ENCODE results near the gene CFD.

The CFD gene

DNA sequence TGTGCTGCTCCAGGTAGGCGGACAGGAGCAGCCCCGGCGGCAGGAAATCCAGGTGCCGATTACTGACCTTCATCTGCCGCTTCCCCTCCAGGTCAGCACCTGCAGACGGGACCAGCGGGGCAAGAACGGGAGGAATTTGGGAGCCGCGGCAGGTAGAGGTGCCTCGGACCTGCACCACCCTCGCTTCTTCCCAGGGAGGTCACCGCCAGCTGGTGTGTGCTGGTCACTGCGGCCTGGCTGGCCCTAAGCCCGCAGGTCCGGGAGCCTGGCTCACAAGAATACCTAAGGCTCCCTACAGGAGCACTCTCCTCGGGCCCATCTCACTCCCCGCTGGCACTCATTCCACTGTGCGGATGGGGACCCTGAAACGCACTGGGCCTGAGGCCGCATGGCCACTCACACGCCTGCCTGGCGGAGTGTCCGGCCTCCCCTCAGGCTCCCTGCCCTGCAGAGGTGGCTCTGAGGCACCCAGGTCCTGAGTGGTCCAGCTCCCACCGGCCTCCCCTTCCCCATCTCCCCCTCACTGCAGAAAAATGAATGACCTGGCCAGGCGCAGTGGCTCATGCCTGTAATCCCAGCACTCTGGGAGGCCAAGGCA, 38.1 kb downstream of the CFD start (continued):
- TF ChIP-seq TSHZ1 (tag by site-specific recombination; IDR thresholded peaks at IDR 0.05; ENCODE audit: borderline replicate concordance): no peak
- TF ChIP-seq ZNF132 (tag by site-specific recombination; IDR thresholded peaks at IDR 0.05; ENCODE audit: borderline replicate concordance): no peak

DNA sequence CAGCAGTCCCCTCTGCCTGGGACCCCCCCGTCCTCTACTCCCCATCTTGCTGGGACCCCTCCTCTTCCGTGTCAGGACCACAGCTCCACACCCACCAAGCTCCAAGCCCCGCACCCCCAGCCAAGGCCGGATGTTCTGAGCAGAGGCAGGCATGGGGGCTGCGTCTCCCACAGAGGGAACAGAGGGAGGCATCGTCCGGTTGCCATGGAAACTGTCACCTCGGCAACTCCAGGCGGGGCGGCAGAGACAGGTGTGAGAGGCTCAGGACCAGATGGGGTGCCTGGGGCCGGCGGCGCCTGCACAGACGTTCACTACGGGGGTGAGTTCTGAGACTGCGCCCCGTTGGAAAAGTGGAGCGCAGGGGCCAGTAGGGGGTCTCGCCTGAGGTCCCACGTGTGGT, 39.2 kb downstream of the CFD start:
- CTCF ChIA-PET: no interaction called here
- Histone ChIP-seq H3K4me1 (ENCODE audit: control insufficient read depth, insufficient read depth, low read length) (no peaks in the 10 kb centered on the region; the same call in 1 of the 2 replicates), H3K27ac (ENCODE audit: extremely low read depth, low read depth, low read length) (no peak overlapping the region), H3K36me3 (ENCODE audit: control insufficient read depth in 2 of 2, insufficient read depth in 1 of 2, low read length in 2 of 2) (peaks cover 0 to 15% of the 10 kb centered on the region in 2 experiments; a peak in 1 of 3 replicates), H3K4me3 (ENCODE audit: low read depth, low read length) (no peak overlapping the region), H3K9me3 (ENCODE audit: control insufficient read depth, insufficient read depth, low read depth, low read length) (no peaks in the 10 kb centered on the region)
- peak; percentile 43; the same call in 1 of the 2 replicates for TF ChIP-seq PATZ1 (tag by site-specific recombination; IDR thresholded peaks at IDR 0.05)
- TF ChIP-seq ZNF324 (tag by site-specific recombination; IDR thresholded peaks at IDR 0.05): no peak
- no peak for TF ChIP-seq ZNF239 (tag by site-specific recombination; IDR thresholded peaks at IDR 0.05)
- TF ChIP-seq, protein P1, sequence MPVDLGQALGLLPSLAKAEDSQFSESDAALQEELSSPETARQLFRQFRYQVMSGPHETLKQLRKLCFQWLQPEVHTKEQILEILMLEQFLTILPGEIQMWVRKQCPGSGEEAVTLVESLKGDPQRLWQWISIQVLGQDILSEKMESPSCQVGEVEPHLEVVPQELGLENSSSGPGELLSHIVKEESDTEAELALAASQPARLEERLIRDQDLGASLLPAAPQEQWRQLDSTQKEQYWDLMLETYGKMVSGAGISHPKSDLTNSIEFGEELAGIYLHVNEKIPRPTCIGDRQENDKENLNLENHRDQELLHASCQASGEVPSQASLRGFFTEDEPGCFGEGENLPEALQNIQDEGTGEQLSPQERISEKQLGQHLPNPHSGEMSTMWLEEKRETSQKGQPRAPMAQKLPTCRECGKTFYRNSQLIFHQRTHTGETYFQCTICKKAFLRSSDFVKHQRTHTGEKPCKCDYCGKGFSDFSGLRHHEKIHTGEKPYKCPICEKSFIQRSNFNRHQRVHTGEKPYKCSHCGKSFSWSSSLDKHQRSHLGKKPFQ (tag by site-specific recombination; IDR thresholded peaks at IDR 0.05): no peak
- TF ChIP-seq ZNF155 (tag by site-specific recombination; IDR thresholded peaks at IDR 0.05): no peak
- TF ChIP-seq TCF7L2 (IDR thresholded peaks at IDR 0.05; ENCODE audit: borderline replicate concordance, low read depth, low read length): no peak
- TF ChIP-seq MEIS1 (CRISPR knock-in tag; IDR thresholded peaks at IDR 0.05; ENCODE audit: borderline replicate concordance): no peak
- TF ChIP-seq, protein P2, sequence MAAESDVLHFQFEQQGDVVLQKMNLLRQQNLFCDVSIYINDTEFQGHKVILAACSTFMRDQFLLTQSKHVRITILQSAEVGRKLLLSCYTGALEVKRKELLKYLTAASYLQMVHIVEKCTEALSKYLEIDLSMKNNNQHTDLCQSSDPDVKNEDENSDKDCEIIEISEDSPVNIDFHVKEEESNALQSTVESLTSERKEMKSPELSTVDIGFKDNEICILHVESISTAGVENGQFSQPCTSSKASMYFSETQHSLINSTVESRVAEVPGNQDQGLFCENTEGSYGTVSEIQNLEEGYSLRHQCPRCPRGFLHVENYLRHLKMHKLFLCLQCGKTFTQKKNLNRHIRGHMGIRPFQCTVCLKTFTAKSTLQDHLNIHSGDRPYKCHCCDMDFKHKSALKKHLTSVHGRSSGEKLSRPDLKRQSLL (tag by site-specific recombination; IDR thresholded peaks at IDR 0.05): no peak
- no peak for TF ChIP-seq PRDM1 (tag by site-specific recombination; IDR thresholded peaks at IDR 0.05)
- TF ChIP-seq GLIS1 (tag by site-specific recombination; IDR thresholded peaks at IDR 0.05): peak; percentile 31; the same call in 1 of the 2 replicates
- TF ChIP-seq, protein P3, sequence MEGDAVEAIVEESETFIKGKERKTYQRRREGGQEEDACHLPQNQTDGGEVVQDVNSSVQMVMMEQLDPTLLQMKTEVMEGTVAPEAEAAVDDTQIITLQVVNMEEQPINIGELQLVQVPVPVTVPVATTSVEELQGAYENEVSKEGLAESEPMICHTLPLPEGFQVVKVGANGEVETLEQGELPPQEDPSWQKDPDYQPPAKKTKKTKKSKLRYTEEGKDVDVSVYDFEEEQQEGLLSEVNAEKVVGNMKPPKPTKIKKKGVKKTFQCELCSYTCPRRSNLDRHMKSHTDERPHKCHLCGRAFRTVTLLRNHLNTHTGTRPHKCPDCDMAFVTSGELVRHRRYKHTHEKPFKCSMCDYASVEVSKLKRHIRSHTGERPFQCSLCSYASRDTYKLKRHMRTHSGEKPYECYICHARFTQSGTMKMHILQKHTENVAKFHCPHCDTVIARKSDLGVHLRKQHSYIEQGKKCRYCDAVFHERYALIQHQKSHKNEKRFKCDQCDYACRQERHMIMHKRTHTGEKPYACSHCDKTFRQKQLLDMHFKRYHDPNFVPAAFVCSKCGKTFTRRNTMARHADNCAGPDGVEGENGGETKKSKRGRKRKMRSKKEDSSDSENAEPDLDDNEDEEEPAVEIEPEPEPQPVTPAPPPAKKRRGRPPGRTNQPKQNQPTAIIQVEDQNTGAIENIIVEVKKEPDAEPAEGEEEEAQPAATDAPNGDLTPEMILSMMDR (tag by site-specific recombination; IDR thresholded peaks at IDR 0.05): no peak
- no peak for TF ChIP-seq HOXC10 (CRISPR knock-in tag; IDR thresholded peaks at IDR 0.05)
- no peak for TF ChIP-seq ZEB2 (tag by site-specific recombination; IDR thresholded peaks at IDR 0.05)
- no peak for TF ChIP-seq ZNF626 (tag by site-specific recombination; IDR thresholded peaks at IDR 0.05)
- TF ChIP-seq MYNN (tag by site-specific recombination; IDR thresholded peaks at IDR 0.05; ENCODE audit: borderline replicate concordance): 0 out of 2 replicates have a peak, but pooled peaks have one; percentile 38
- POLR2A ChIA-PET: interaction anchor here (0.7 to 1.7 kb wide), 2 partner anchors 10 to 26 kb away, joined by 3 to 8 read pairs; no protein-coding TSS in a partner anchor
